Transverse colon (tissue), 3 donors: ENCODE measurements around the gene RAPGEF6.

ENCODE experiments used
- EP300 ChIP-seq: sonication (generic); formaldehyde crosslinking; IDR thresholded peaks from one replicate; pipeline ENCODE4 v1.6.1; 2017; ENCODE audit warnings: antibody characterized with exemption, low read depth
- TF ChIP-seq, protein P1 (sequence below), 5 experiments: fragments of 200-600 bp in 3 of 5; fragments of 450-650 bp in 2 of 5; sonication (generic) in 3 of 5; IDR thresholded peaks; 1 replicate in 2 of 5; 2 replicates in 3 of 5; pipeline ENCODE4 v1.5.1; 2016 to 2017; ENCODE audit warnings: antibody characterized with exemption in 5 of 5, inconsistent platforms in 3 of 5, mild to moderate bottlenecking in 2 of 5, moderate library complexity in 1 of 5

- TF ChIP-seq, protein P1, sequence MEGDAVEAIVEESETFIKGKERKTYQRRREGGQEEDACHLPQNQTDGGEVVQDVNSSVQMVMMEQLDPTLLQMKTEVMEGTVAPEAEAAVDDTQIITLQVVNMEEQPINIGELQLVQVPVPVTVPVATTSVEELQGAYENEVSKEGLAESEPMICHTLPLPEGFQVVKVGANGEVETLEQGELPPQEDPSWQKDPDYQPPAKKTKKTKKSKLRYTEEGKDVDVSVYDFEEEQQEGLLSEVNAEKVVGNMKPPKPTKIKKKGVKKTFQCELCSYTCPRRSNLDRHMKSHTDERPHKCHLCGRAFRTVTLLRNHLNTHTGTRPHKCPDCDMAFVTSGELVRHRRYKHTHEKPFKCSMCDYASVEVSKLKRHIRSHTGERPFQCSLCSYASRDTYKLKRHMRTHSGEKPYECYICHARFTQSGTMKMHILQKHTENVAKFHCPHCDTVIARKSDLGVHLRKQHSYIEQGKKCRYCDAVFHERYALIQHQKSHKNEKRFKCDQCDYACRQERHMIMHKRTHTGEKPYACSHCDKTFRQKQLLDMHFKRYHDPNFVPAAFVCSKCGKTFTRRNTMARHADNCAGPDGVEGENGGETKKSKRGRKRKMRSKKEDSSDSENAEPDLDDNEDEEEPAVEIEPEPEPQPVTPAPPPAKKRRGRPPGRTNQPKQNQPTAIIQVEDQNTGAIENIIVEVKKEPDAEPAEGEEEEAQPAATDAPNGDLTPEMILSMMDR (IDR thresholded peaks at IDR 0.05): no peak
- TF ChIP-seq EP300: no peak
Observed at GRCh38 chr5:131431794-131432193, 203.2 kb downstream of the RAPGEF6 start.
